ENCODE measurements around the gene METTL5.

GRCh38 chr2:169795181-169795580 lies 29.5 kb downstream of the METTL5 start:
- no peak for TF ChIP-seq CTCF (IDR thresholded peaks at IDR 0.05)
- no peak for TF ChIP-seq POLR2A (IDR thresholded peaks at IDR 0.05)

All from esophagus squamous epithelium (tissue), 4 donors.